H1 (cell line): ENCODE results near the gene HCST. TPM values are rescaled to one million over a fixed set of nuclear protein-coding genes. Genes with fewer than 3 reads are reported as not detected.
A peak's percentile ranks its signal among the peaks of the same experiment; 100 is the strongest.

Experiments
- ASH2L ChIP-seq: fragments of 200-600, 300-600 bp; sonication (generic); IDR thresholded peaks from one replicate; pipeline ENCODE4 v1.7.1; 2017; ENCODE audit warnings: low read length
- ATF2 ChIP-seq: IDR thresholded peaks from 2 replicates; pipeline ENCODE4 v1.6.1; 2012; ENCODE audit warnings: low read length, inconsistent platforms
- ATF3 ChIP-seq: IDR thresholded peaks from 2 replicates; pipeline ENCODE4 v1.6.1; 2011; ENCODE audit warnings: low read depth, mild to moderate bottlenecking, low read length; ENCODE audit not compliant: insufficient read depth
- BACH1 ChIP-seq: IDR thresholded peaks from 2 replicates; pipeline ENCODE4 v1.6.1; 2012; ENCODE audit warnings: low read length, improper control_type of control experiment
- CBX5 ChIP-seq: fragments of 300-800, 300-1000 bp; sonication (generic); IDR thresholded peaks from 2 replicates; pipeline ENCODE4 v1.7.1; 2016; ENCODE audit warnings: antibody characterized with exemption, low read length, low read depth
- CBX8 ChIP-seq: fragments of 300-800, 300-1000 bp; sonication (generic); IDR thresholded peaks from 2 replicates; pipeline ENCODE4 v1.7.1; 2016; ENCODE audit warnings: low read depth, low read length, borderline replicate concordance
- CHD1 ChIP-seq: IDR thresholded peaks from 2 replicates; pipeline ENCODE4 v1.6.1; 2012; ENCODE audit warnings: low read depth, low read length, improper control_type of control experiment
- CHD2 ChIP-seq: IDR thresholded peaks from 2 replicates; pipeline ENCODE4 v1.6.1; 2012; ENCODE audit warnings: low read length, improper control_type of control experiment
- E2F6 ChIP-seq: IDR thresholded peaks from 2 replicates; pipeline ENCODE4 v1.6.1; 2012; ENCODE audit warnings: inconsistent platforms
- EGR1 ChIP-seq: IDR thresholded peaks from 2 replicates; pipeline ENCODE4 v1.6.1; 2011; ENCODE audit warnings: low read depth, low read length, borderline replicate concordance
- EP300 ChIP-seq, 2 experiments: IDR thresholded peaks; 1 replicate in 1 of 2; 2 replicates in 1 of 2; pipeline ENCODE4 v1.6.1; 2011 to 2012; ENCODE audit warnings: low read depth in 2 of 2, low read length in 2 of 2, mild to moderate bottlenecking in 2 of 2, borderline replicate concordance in 1 of 2, inconsistent platforms in 1 of 2, moderate library complexity in 1 of 2
- FOSL1 ChIP-seq: IDR thresholded peaks from 2 replicates; pipeline ENCODE4 v1.6.1; 2011; ENCODE audit warnings: mild to moderate bottlenecking, low read depth, low read length, moderate library complexity; ENCODE audit not compliant: insufficient read depth
- GABPA ChIP-seq: IDR thresholded peaks from 2 replicates; pipeline ENCODE4 v1.6.1; 2011; ENCODE audit warnings: mild to moderate bottlenecking, low read length, moderate library complexity, borderline replicate concordance; ENCODE audit not compliant: insufficient read depth
- JUN ChIP-seq: IDR thresholded peaks from 2 replicates; pipeline ENCODE4 v1.6.1; 2011; ENCODE audit warnings: low read depth, mild to moderate bottlenecking, improper control_type of control experiment, low read length
- POLR2A ChIP-seq, 2 experiments: IDR thresholded peaks; 1 replicate in 1 of 2; 2 replicates in 1 of 2; pipeline ENCODE4 v1.6.1; 2011; ENCODE audit warnings: low read depth in 2 of 2, low read length in 2 of 2, mild to moderate bottlenecking in 2 of 2; ENCODE audit errors: control extremely low read depth in 1 of 2
- POU5F1 ChIP-seq: IDR thresholded peaks from 2 replicates; pipeline ENCODE4 v1.6.1; 2011; ENCODE audit warnings: low read depth, mild to moderate bottlenecking, low read length, moderate library complexity
- RFX5 ChIP-seq: IDR thresholded peaks from 2 replicates; pipeline ENCODE4 v1.6.1; 2011; ENCODE audit warnings: low read depth, low read length, improper control_type of control experiment, borderline replicate concordance
- SAP30 ChIP-seq: fragments of 300-600 bp; sonication (generic); IDR thresholded peaks from 2 replicates; pipeline ENCODE4 v1.7.1; 2012; ENCODE audit warnings: low read length, moderate library complexity, mild to moderate bottlenecking, inconsistent platforms; ENCODE audit not compliant: insufficient read depth, insufficient replicate concordance
- SP1 ChIP-seq: IDR thresholded peaks from 2 replicates; pipeline ENCODE4 v1.6.1; 2011; ENCODE audit warnings: low read depth, low read length
- SP2 ChIP-seq: IDR thresholded peaks from 2 replicates; pipeline ENCODE4 v1.6.1; 2012; ENCODE audit warnings: mild to moderate bottlenecking, low read length, inconsistent platforms
- TAF7 ChIP-seq: optimal IDR thresholded peaks from 2 replicates; pipeline ENCODE3; 2011; ENCODE audit warnings: low read depth, mild to moderate bottlenecking, inconsistent platforms, low read length, moderate library complexity, borderline replicate concordance
- YY1 ChIP-seq: IDR thresholded peaks from 2 replicates; pipeline ENCODE4 v1.6.1; 2011; ENCODE audit warnings: low read depth, mild to moderate bottlenecking, low read length
- polyA plus RNA-seq, 7 experiments: library from polyadenylated mRNA; depleted of rRNA in 3 of 7; stranded (reverse) in 5 of 7; unstranded in 2 of 7; fragments of >200 nt in 5 of 7; fragments of 200-250 nt in 2 of 7; gene quantifications; 1 replicate in 5 of 7; 2 replicates in 1 of 7; 4 replicates in 1 of 7; pipeline versions ENCODE4 v1.2.1 to v1.2.3, GENCODE V29; 2011 to 2013; ENCODE audit warnings: missing spikeins in 2 of 7, mixed read lengths in 2 of 7
- total RNA-seq: library from RNA; stranded (reverse); fragmentation: NEBNext Ultra II Directional; extraction: Animal tissue kit (Norgen Biotek cat#: 25700); gene quantifications from 2 replicates; pipeline ENCODE4 v1.2.1, GENCODE V29; 2021

Gene HCST
- total and polyA plus RNA-seq, 2 of the 8 experiments (the other 6 are each of a cell fraction or from before 2014, with no cell fraction given): 2.8 TPM; not detected in 1

GRCh38 chr19:35931161-35931873, 29.0 kb downstream of the HCST start (continued):
- TF ChIP-seq CBX5 (no peak), ASH2L (peak; percentile 25), CHD1 (no peak), ATF2 (0 out of 2 replicates have a peak, but pooled peaks have one; percentile 8), BACH1 (no peak), ATF3 (peak; percentile 7; the same call in 1 of the 2 replicates), YY1 (peak; percentile 61; the same call in 1 of the 2 replicates), JUN (no peak), TAF7 (peak; percentile 41), E2F6 (peak; percentile 77), GABPA (no peak), FOSL1 (no peak), CBX8 (no peak), POU5F1 (no peak), CHD2 (peak; percentile 96), POLR2A (IDR thresholded peaks at IDR 0.05; ENCODE audit: control extremely low read depth in 1 of 2, low read depth in 2 of 2, low read length in 2 of 2) (peak in 1 of 2 experiments; percentile 91; a peak in 2 of 3 replicates), EGR1 (no peak), SP1 (no peak), SP2 (no peak), RFX5 (no peak), EP300 (IDR thresholded peaks at IDR 0.05; ENCODE audit: borderline replicate concordance in 1 of 2, low read depth in 2 of 2, low read length in 2 of 2) (no peak), SAP30 (no peak)
